ENCODE data around the gene SEMA4C. TPM values are rescaled to one million over a fixed set of nuclear protein-coding genes. Genes with fewer than 3 reads are reported as not detected.

Gene SEMA4C
- total RNA-seq, 4 donors from 2014 or later = 3.6 to 23.9 (median 17.4) TPM

GRCh38 chr2:96899413-96899741, 29.5 kb upstream of the SEMA4C start:
- no peak for TF ChIP-seq EP300 (IDR thresholded peaks at IDR 0.05; ENCODE audit: low read depth)
- no peak for TF ChIP-seq POLR2AphosphoS5 (IDR thresholded peaks at IDR 0.05)
- TF ChIP-seq POLR2A (IDR thresholded peaks at IDR 0.05) = no peak
- TF ChIP-seq, protein P1, sequence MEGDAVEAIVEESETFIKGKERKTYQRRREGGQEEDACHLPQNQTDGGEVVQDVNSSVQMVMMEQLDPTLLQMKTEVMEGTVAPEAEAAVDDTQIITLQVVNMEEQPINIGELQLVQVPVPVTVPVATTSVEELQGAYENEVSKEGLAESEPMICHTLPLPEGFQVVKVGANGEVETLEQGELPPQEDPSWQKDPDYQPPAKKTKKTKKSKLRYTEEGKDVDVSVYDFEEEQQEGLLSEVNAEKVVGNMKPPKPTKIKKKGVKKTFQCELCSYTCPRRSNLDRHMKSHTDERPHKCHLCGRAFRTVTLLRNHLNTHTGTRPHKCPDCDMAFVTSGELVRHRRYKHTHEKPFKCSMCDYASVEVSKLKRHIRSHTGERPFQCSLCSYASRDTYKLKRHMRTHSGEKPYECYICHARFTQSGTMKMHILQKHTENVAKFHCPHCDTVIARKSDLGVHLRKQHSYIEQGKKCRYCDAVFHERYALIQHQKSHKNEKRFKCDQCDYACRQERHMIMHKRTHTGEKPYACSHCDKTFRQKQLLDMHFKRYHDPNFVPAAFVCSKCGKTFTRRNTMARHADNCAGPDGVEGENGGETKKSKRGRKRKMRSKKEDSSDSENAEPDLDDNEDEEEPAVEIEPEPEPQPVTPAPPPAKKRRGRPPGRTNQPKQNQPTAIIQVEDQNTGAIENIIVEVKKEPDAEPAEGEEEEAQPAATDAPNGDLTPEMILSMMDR (IDR thresholded peaks at IDR 0.05) = no peak
- H3K9me3 ChIP-seq = no peaks in the 10 kb centered on the region
- H3K4me1 ChIP-seq = peaks cover 15 to 29% (median 22%) of the 10 kb centered on the region in 4 donors
- no peak overlapping the region for H3K4me3 ChIP-seq
- no peaks in the 10 kb centered on the region for H3K27me3 ChIP-seq
- 76 to 96% methylated on average over 3 to 4 of the region's 4 CpGs for WGBS, 2 donors (ENCODE audit: low coverage in 1 of 2)
- no peak for DNase-seq
- no peak overlapping the region for H3K27ac ChIP-seq
- in situ Hi-C loops (cut with MboI; ENCODE audit: low pct_ligation_motif_present in 1 of 4, low pct_unique_long_range_greater_than_20kb in 1 of 4, low sequenced_read_pairs in 3 of 4) = no loop called here
- no peaks in the 10 kb centered on the region for H3K36me3 ChIP-seq
- intact Hi-C loops (cut with DNase I; ENCODE audit: low total_unique reads) = no loop called here

DNA sequence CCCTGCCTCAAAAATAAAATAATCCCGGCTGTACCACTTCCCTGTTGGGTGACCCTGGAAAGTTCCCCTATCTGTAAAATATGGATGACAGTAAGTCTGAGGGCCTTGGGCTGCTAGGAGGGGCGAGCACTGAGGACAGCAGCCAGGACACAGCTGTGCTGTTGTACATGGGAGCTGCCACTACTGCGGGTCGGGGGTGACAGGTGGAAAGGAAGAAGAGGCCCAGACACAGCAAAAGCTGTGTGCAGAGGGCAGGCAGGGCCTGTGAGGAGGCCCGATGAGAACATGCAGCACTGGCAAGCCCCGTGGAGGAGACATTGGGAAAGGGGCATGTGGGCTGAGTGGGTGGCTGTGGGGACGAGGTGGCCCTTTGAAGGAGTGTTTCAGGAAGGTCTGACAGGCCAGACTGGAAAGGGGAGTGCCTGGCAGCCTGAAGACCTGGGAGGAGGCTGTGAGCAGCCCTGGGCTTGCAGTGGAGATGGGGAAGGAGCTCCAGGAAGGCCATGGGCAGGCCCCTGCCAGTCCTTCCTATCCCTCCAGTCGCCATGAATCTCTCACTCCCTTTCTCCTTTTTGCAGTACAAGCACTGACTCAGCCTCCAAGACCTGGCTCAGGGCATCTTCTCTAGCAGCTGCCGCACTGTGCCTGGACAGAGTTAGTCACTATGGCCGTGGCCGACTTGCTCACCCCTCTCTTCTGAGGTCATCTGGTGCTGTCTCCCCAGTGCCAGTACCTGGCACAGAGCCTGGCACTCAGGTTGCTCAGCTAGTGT, 28.9 kb upstream of the SEMA4C start:
- no peak overlapping the region for H3K27ac ChIP-seq
- H3K27me3 ChIP-seq = no peaks in the 10 kb centered on the region
- no peak for DNase-seq
- TF ChIP-seq EP300 (IDR thresholded peaks at IDR 0.05; ENCODE audit: low read depth) (no peak), POLR2AphosphoS5 (IDR thresholded peaks at IDR 0.05) (no peak), POLR2A (IDR thresholded peaks at IDR 0.05) (no peak)
- TF ChIP-seq, protein P1 (IDR thresholded peaks at IDR 0.05) = no peak
- H3K4me3 ChIP-seq = no peak overlapping the region
- in situ Hi-C loops (cut with MboI; ENCODE audit: low pct_ligation_motif_present in 1 of 4, low pct_unique_long_range_greater_than_20kb in 1 of 4, low sequenced_read_pairs in 3 of 4) = no loop called here
- peaks cover 15 to 24% (median 22%) of the 10 kb centered on the region in 4 donors for H3K4me1 ChIP-seq
- WGBS, 2 donors (ENCODE audit: low coverage in 1 of 2) = 75 to 79% methylated on average over 4 to 11 of the region's 11 CpGs
- intact Hi-C loops (cut with DNase I; ENCODE audit: low total_unique reads) = no loop called here
- H3K9me3 ChIP-seq = no peaks in the 10 kb centered on the region
- no peaks in the 10 kb centered on the region for H3K36me3 ChIP-seq

- 85 to 100% methylated on average over 3 to 8 of the region's 8 CpGs for WGBS, 2 donors (ENCODE audit: low coverage in 1 of 2)
- TF ChIP-seq, protein P1 (IDR thresholded peaks at IDR 0.05) = no peak
- TF ChIP-seq EP300 (IDR thresholded peaks at IDR 0.05; ENCODE audit: low read depth) (no peak), POLR2AphosphoS5 (IDR thresholded peaks at IDR 0.05) (no peak), POLR2A (IDR thresholded peaks at IDR 0.05) (no peak)
- Histone ChIP-seq H3K36me3 (no peaks in the 10 kb centered on the region), H3K9me3 (no peaks in the 10 kb centered on the region), H3K4me3 (no peak overlapping the region), H3K27me3 (no peaks in the 10 kb centered on the region), H3K4me1 (peaks cover 15 to 18% (median 16%) of the 10 kb centered on the region in 4 donors), H3K27ac (no peak overlapping the region)
- intact Hi-C loops (cut with DNase I; ENCODE audit: low total_unique reads) = no loop called here
- in situ Hi-C loops (cut with MboI; ENCODE audit: low pct_ligation_motif_present in 1 of 4, low pct_unique_long_range_greater_than_20kb in 1 of 4, low sequenced_read_pairs in 3 of 4) = no loop called here
- no peak for DNase-seq
These were observed 28.2 kb upstream of the SEMA4C start for GRCh38 chr2:96898135-96898505.

GRCh38 chr2:96897491-96898134, 27.7 kb upstream of the SEMA4C start:
- Histone ChIP-seq H3K27ac (no peak overlapping the region), H3K36me3 (no peaks in the 10 kb centered on the region), H3K27me3 (no peaks in the 10 kb centered on the region), H3K4me3 (no peak overlapping the region), H3K9me3 (no peaks in the 10 kb centered on the region), H3K4me1 (peaks cover 15 to 17% (median 16%) of the 10 kb centered on the region in 4 donors)
- WGBS, 2 donors (ENCODE audit: low coverage in 1 of 2) = 59 to 71% methylated on average over 4 to 11 of the region's 11 CpGs
- in situ Hi-C loops (cut with MboI; ENCODE audit: low pct_ligation_motif_present in 1 of 4, low pct_unique_long_range_greater_than_20kb in 1 of 4, low sequenced_read_pairs in 3 of 4) (no loop called here), intact Hi-C loops (cut with DNase I; ENCODE audit: low total_unique reads) (no loop called here)
- TF ChIP-seq, protein P1 (IDR thresholded peaks at IDR 0.05) = no peak
- no peak for TF ChIP-seq EP300 (IDR thresholded peaks at IDR 0.05; ENCODE audit: low read depth)
- no peak for TF ChIP-seq POLR2AphosphoS5 (IDR thresholded peaks at IDR 0.05)
- no peak for TF ChIP-seq POLR2A (IDR thresholded peaks at IDR 0.05)
- no peak for DNase-seq

All from transverse colon (tissue), 4 donors.